Upper lobe of left lung (tissue), 4 donors: ENCODE measurements around the gene ARHGEF3.

Source experiments
- CTCF ChIP-seq, 6 experiments: fragments of 450-650 bp in 4 of 6; fragments of 200-600 bp in 2 of 6; sonication (generic) in 2 of 6; IDR thresholded peaks; one replicate each; pipeline ENCODE4 v1.5.1; 2016 to 2019; ENCODE audit warnings: antibody characterized with exemption in 6 of 6
- POLR2A ChIP-seq, 4 donors: fragments of 450-650 bp; IDR thresholded peaks; one replicate each; pipeline ENCODE4 v1.5.1; 2016 to 2017; ENCODE audit warnings: antibody characterized with exemption in 4 of 4, mild to moderate bottlenecking in 2 of 4
- POLR2AphosphoS5 ChIP-seq, 2 donors: sonication (generic); formaldehyde crosslinking; IDR thresholded peaks; one replicate each; pipeline ENCODE4 v1.5.1; 2017; ENCODE audit warnings: antibody characterized with exemption in 2 of 2

- TF ChIP-seq POLR2A (IDR thresholded peaks at IDR 0.05), result no peak
- no peak for TF ChIP-seq CTCF (IDR thresholded peaks at IDR 0.05)
- TF ChIP-seq POLR2AphosphoS5 (IDR thresholded peaks at IDR 0.05), result no peak
These were observed 95.1 kb downstream of the ARHGEF3 start for GRCh38 chr3:56706629-56707028.
